GM04504 (cell line): ENCODE data around the gene GRM6.

Experiments used
- DNase-seq: peaks from one replicate; pipeline ENCODE4 v3.0.0-alpha.2; 2012; ENCODE audit warnings: low read depth

The GRM6 gene

DNA sequence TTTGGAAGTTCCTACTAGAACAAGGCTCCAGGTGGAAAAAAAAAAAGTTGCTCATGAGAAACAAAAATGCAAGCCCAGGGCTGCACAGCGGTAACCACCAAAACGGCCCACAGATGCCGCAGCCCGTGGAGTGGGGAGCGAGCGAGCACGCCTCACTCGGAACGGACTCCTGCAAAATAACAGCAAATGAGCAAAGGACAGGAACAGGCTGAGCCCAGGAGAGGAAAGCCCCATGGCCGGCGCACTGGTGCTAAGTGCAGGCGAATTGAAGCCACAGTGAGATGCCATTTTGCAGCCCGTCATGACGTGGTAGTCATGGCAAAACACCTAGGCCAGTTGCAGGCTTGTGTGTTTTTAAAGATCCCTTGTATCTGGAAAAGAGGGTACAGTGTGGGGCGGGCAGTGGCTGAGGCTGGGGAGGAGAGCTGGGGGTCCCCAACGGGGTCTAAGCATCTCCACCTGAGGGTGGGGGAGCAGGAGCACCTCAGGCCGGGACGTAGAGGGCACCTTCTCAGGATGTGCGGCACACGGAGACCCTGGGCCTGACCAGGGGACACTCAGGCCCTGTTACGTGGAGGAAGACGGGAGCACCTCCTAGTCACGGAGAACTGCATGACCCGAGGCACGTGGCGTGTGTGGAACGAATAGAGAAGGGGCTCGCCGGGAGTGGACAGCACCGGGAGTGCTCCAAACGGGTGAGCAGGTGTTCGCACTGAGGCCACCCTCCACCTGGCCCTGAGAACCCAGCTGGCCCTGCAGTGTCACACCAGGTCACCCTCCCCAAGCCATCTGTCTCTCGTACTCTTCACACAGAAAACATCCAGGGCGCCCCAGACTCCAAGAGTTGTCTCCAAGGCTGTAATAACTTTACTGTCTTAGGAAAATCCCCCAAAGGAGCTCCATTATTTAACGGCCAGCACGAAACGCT lies 10.7 kb downstream of the GRM6 start:
- no peak for DNase-seq

DNA sequence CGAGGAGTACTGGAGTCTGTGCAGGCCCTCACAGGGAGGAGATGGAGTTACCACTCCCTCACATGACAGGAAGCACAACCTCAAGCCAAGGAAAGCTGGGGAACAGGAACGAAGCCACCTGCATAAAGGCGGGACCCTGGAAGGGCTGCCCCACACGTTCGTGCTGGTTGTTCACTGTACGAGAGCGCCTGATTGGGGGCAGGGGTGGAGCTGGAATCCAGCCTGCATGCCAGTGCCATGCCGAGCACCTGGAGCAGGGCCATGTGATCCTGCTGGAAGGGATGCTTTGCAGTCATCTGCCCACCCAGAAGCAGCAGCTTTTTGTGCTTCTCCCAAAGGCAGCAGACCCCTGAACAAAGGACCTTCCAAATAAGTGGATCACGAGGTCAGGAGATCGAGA lies 11.4 kb downstream of the GRM6 start:
- no peak for DNase-seq

DNA sequence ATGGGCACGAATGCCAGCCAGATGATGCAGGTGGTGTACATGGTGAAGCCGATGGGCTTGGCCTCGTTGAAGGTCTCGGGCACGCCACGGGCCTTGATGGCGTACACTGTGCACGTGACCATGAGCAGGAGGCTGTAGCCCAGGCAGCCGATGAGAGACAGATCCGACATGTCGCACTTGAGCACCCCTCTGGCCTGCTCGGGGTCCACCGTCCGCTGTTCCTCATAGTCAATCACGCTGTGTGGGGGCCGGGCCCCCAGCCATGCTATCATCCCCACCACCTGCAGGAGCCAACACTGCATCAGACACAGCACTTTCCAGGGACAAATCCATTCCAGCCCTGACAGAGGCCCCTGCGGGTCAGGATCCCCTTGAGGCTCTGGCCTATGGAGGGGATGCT lies 12.2 kb downstream of the GRM6 start:
- DNase-seq: no peak

DNA sequence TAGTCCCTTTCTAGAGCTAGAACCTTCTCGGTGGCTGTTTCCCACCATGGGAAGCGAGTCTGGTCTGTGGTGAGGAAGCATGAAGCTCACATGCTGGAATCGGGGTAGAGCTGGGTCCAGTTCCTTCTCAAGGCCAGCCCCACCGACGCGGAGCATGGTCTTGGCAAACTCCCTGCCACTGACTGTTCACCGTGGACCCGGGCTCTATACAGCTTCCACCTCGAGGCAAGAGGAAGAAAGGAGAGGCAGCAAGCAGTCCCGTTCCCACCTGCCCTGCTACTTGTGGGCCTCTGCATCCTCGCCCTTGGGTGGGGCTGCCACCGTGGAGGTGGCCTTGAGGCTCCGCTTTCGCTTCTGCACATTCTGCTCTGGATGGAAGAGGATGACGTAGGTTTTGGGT lies 13.7 kb downstream of the GRM6 start:
- no peak for DNase-seq

DNA sequence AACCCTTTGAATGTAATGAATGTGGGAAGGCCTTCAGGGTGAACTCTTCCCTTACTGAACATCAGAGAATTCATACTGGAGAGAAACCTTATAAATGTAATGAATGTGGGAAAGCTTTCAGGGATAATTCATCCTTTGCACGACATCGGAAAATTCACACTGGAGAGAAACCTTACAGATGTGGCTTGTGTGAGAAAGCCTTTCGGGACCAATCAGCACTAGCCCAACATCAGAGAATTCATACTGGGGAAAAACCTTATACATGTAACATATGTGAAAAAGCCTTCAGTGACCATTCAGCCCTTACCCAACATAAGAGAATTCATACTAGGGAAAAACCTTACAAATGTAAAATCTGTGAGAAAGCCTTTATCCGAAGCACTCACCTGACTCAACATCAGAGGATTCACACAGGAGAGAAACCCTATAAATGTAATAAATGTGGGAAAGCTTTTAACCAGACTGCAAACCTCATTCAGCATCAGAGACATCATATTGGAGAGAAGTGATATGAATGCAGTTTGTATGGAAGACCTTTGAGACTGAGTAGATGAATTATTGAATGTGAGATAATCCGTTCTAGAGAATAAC lies 29.6 kb downstream of the GRM6 start:
- no peak for DNase-seq

DNA sequence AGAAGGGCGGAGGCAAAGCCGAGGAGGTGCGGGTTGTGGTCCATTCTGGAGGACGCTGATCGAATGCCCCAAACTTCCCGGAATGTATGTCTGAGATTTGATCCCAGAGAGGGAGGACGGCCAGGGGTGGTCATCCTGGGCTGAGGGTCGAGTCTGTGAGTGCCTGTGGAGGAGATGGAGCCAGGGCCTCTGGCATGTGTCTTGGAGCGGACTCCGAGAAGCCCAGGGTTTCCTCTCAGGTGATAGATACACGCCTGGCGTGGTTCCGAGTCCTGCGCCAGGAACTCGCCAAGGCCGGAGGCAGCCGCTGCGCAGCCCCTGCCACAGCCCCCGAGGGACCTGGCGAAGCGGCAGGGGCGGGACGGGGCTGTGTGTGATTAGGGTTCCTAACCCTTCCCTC lies 53.8 kb downstream of the GRM6 start:
- DNase-seq: no peak

DNA sequence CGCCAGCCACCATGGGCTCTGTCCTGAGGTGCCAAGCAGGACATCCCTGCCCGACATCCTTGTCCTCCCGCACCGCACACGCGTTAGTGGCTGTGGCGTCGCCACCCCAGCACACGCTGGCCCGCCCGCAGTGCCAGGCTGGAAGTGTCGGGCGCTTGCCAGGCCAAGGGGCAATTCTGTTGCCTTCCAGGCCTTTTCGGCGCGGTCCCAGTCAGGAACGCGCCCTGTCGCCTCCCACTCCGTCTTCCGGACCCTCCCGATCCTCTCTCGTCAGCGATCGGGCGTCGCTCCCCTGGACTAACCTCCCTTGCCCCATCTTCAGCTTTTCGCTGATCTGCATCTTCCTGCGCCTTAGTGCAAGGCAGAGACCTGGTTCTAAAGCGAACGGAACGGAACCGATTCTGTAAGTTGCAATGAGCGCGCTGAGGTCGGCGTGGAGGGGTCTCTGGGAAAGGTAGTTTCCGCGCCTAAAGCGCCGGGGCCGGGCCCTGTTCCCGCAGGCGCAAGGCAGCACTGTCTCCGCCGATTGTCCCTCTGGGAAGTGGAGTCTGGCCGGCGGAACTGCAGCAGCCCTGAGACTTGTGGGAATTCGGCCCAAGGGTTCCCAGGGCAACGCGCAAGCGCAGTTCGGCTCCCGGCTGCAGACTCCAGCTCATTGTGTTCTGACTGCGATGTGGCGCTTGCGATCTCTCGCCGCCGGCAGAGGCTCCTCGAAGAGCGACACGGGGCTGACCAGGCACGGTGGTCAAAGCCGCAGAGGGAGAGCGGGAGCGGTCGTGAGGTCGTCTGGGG lies 54.4 kb downstream of the GRM6 start, which contains the start of gene ZNF454:
ZNF454 (plus strand) TSS at position 630 of the 792 bp plus-strand sequence. CDS start 1,594 bp downstream, outside the sequence.
- peak; percentile 36 for DNase-seq

DNA sequence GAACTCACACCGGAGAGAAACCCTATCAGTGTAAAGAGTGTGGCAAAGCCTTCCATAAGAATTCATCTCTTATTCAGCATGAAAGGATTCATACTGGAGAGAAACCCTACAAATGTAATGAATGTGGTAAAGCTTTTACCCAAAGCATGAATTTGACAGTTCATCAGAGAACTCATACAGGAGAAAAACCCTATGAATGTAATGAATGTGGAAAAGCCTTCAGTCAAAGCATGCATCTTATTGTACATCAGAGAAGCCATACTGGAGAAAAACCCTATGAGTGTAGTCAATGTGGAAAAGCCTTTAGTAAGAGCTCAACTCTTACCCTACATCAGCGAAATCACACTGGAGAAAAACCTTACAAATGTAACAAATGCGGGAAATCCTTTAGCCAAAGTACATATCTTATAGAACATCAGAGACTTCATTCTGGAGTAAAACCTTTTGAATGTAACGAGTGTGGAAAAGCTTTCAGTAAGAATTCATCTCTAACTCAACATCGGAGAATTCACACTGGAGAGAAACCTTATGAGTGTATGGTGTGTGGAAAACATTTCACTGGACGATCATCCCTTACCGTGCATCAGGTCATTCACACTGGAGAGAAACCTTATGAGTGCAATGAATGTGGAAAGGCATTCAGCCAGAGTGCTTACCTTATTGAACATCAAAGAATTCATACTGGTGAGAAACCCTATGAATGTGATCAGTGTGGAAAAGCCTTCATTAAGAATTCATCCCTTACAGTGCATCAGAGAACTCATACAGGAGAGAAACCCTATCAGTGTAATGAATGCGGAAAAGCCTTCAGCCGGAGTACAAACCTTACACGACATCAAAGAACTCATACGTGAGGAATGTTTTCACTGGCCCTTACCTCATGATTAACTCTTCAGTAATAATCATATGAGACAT lies 63.0 kb downstream of the GRM6 start:
- DNase-seq: no peak
